HEK293 (cell line): ENCODE data around the gene KPNA4.

Experiments used
- CTCF ChIP-seq: fragments of 450-650 bp; formaldehyde crosslinking; IDR thresholded peaks from 2 replicates; pipeline ENCODE4 v1.5.1; 2016; ENCODE audit warnings: missing biosample characterization, missing genetic modification characterization
- ELK4 ChIP-seq: IDR thresholded peaks from 2 replicates; pipeline ENCODE4 v1.6.1; 2011; ENCODE audit warnings: mild to moderate bottlenecking, low read depth, low read length, borderline replicate concordance
- MYNN ChIP-seq: fragments of 450-650 bp; formaldehyde crosslinking; IDR thresholded peaks from 2 replicates; pipeline ENCODE4 v1.5.1; 2016; ENCODE audit warnings: missing biosample characterization, missing genetic modification characterization, borderline replicate concordance
- MZF1 ChIP-seq: fragments of 450-650 bp; formaldehyde crosslinking; IDR thresholded peaks from 2 replicates; pipeline ENCODE4 v1.5.1; 2017; ENCODE audit warnings: missing biosample characterization, missing genetic modification characterization, borderline replicate concordance
- REST ChIP-seq: fragments of 450-650 bp; formaldehyde crosslinking; IDR thresholded peaks from 2 replicates; pipeline ENCODE4 v1.5.1; 2016; ENCODE audit warnings: missing biosample characterization, missing genetic modification characterization
- ZNF10 ChIP-seq: fragments of 450-650 bp; formaldehyde crosslinking; IDR thresholded peaks from 2 replicates; pipeline ENCODE4 v1.5.1; 2017; ENCODE audit warnings: missing biosample characterization, missing genetic modification characterization
- ZNF121 ChIP-seq: fragments of 450-650 bp; formaldehyde crosslinking; IDR thresholded peaks from 2 replicates; pipeline ENCODE4 v1.5.1; 2016; ENCODE audit warnings: missing biosample characterization, missing genetic modification characterization
- ZNF138 ChIP-seq: fragments of 450-650 bp; formaldehyde crosslinking; IDR thresholded peaks from 2 replicates; pipeline ENCODE4 v1.5.1; 2016; ENCODE audit warnings: missing biosample characterization, missing genetic modification characterization, borderline replicate concordance
- ZNF24 ChIP-seq: fragments of 450-650 bp; formaldehyde crosslinking; IDR thresholded peaks from 2 replicates; pipeline ENCODE4 v1.5.1; 2016; ENCODE audit warnings: missing biosample characterization, missing genetic modification characterization
- ZNF274 ChIP-seq, 2 experiments: fragments of 200-500 bp in 1 of 2; fragments of 450-650 bp in 1 of 2; sonication (Bioruptor generic) in 1 of 2; formaldehyde crosslinking in 1 of 2; IDR thresholded peaks; 2 replicates each; pipeline versions ENCODE4 v1.5.1 to v1.6.1; 2014 to 2016; ENCODE audit warnings: borderline replicate concordance in 1 of 2, inconsistent platforms in 1 of 2, low read length in 1 of 2, missing biosample characterization in 1 of 2, missing genetic modification characterization in 1 of 2
- ZNF350 ChIP-seq: fragments of 450-650 bp; formaldehyde crosslinking; IDR thresholded peaks from 2 replicates; pipeline ENCODE4 v1.5.0; 2017; ENCODE audit warnings: missing biosample characterization, mild to moderate bottlenecking, missing genetic modification characterization
- ZNF529 ChIP-seq: fragments of 450-650 bp; formaldehyde crosslinking; IDR thresholded peaks from 2 replicates; pipeline ENCODE4 v1.5.1; 2017; ENCODE audit warnings: missing genetic modification characterization, missing biosample characterization; ENCODE audit not compliant: insufficient replicate concordance

- TF ChIP-seq ZNF529 (no peak), MYNN (tag by site-specific recombination) (no peak), CTCF (tag by site-specific recombination) (no peak), ZNF24 (tag by site-specific recombination) (no peak), MZF1 (tag by site-specific recombination) (no peak), ZNF350 (tag by site-specific recombination) (no peak), ZNF274 (IDR thresholded peaks at IDR 0.05; ENCODE audit: low read length) (no peak), ZNF274 (tag by site-specific recombination; IDR thresholded peaks at IDR 0.05; ENCODE audit: borderline replicate concordance) (no peak), ZNF138 (no peak), ELK4 (no peak), REST (no peak), ZNF121 (no peak), ZNF10 (tag by site-specific recombination) (no peak)
Observed at GRCh38 chr3:160544844-160545503, 20.4 kb downstream of the KPNA4 start.
